ENCODE data around the gene KCNF1.

- TF ChIP-seq CTCF (IDR thresholded peaks at IDR 0.05; ENCODE audit: borderline replicate concordance, extremely low read depth, low read length, poor library complexity, severe bottlenecking) (no peak), EZH2 (IDR thresholded peaks at IDR 0.05; ENCODE audit: borderline replicate concordance, low read depth, low read length, severe bottlenecking) (no peak)
These were observed 50.3 kb downstream of the KCNF1 start for GRCh38 chr2:10962004-10962403.

Data from DND-41 (cell line).